ENCODE results near the gene DCTN2. TPM values are rescaled to one million over a fixed set of nuclear protein-coding genes. Genes with fewer than 3 reads are reported as not detected.

The DCTN2 gene
- total RNA-seq, 1 donor from 2014 or later = 83.5 TPM

GRCh38 chr12:57552835-57553313 is 5.9 kb upstream of the DCTN2 start:
- no peaks in the 10 kb centered on the region for H3K36me3 Mint-ChIP-seq (ENCODE audit: low read depth)
- no peak overlapping the region for H3K4me3 Mint-ChIP-seq
- H3K9me3 Mint-ChIP-seq = no peaks in the 10 kb centered on the region
- intact Hi-C loops (cut with micrococcal nuclease) = loop anchor here (5.0 kb wide), 1 partner anchor 59 kb away; the partner anchor contains the start of gene ARHGEF25
- peaks cover 11% of the 10 kb centered on the region for H3K27me3 Mint-ChIP-seq (ENCODE audit: insufficient read depth)
- no peak for DNase-seq (ENCODE audit: low spot score)
- H3K27ac Mint-ChIP-seq = no peak overlapping the region
- peaks cover 13% of the 10 kb centered on the region for H3K4me1 Mint-ChIP-seq (ENCODE audit: low read depth)

GRCh38 chr12:57552306-57552651 is 5.3 kb upstream of the DCTN2 start:
- no peak overlapping the region for H3K27ac Mint-ChIP-seq
- intact Hi-C loops (cut with micrococcal nuclease) = loop anchor here (5.0 kb wide), 1 partner anchor 60 kb away; the partner anchor contains the start of gene ARHGEF25
- no peak for DNase-seq (ENCODE audit: low spot score)
- peaks cover 12% of the 10 kb centered on the region for H3K27me3 Mint-ChIP-seq (ENCODE audit: insufficient read depth)
- no peaks in the 10 kb centered on the region for H3K36me3 Mint-ChIP-seq (ENCODE audit: low read depth)
- no peak overlapping the region for H3K4me3 Mint-ChIP-seq
- H3K9me3 Mint-ChIP-seq = no peaks in the 10 kb centered on the region
- peaks cover 19% of the 10 kb centered on the region for H3K4me1 Mint-ChIP-seq (ENCODE audit: low read depth)

DNA sequence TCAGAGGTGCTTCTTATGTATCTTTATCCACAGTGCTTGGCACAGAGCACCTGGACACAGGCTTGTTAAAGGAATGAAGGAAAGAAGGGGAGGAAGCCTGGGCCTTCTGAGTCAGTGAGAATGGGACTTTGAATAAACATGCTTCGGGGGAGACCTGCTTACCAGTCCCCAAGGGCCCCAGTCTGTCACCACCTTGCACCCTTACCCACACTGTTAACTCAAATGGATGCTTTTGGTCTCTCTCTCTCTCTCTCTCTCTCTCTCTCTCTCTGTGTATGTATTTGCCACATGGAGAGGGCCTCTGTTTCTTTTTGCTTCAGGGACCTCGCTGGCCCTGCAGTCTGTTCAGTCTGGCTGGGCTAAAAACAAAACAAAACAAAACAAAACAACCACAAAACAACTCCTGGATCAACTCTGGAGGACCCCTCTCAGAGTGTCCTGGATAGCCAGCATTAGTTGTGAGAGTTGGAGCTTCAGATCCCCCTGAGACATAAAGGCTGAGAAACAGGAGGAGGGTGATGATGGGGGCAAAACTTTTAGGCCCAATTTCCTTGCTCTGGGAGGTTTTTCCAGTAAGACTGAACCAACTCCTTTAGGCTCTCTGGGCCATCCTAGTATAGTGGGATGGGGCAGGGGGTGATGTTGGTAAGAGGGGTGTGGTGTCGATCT is 4.8 kb upstream of the DCTN2 start:
- H3K27me3 Mint-ChIP-seq (ENCODE audit: insufficient read depth) = peaks cover 15% of the 10 kb centered on the region
- intact Hi-C loops (cut with micrococcal nuclease) = loop anchor here (5.0 kb wide), 1 partner anchor 61 kb away; the partner anchor contains the start of gene ARHGEF25

DNA sequence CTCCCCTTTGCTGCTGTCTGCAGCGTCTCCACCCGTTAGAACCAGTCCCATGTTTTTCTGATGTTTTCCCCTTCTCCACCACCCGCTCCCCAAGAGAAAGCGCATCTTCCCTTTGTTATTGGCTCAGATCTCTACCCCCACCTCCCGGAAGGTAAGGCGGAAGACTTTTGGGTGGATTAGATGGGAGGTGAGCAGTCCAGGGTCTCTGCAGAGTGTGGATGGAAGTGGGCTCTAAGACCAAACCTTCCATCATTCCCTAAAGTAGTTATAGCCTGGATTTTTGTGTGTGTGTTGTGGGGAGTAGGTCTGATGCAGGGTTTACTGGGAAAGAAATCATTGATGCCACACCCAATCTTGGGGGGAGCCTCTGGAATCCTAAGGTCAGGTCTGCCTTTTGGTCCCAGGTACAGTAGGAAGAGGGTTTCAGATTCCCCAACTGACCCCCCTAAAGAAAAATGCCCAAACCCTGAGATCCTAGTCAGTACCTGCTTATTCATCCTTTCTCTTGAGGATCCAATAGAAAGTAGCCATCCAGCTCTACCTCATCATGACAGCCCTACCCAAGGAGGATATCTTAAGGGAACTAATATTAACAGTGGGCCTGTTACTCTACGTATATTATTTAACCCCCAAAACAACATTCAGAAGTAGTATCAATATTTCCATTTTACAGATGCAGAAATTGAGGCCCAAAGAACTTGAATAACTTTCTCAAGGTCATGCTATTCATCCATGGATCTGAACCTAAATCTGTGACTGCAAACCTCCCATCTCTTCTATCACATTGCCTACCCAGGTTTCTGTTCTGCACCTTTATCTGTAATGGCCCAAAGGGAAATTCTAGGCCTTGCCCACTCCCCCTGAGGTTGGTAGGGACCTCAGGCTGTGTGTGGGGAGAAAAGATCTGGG is 3.9 kb upstream of the DCTN2 start:
- peak overlapping the region; percentile 72 for H3K4me3 Mint-ChIP-seq
- DNase-seq (ENCODE audit: low spot score) = no peak
- no peaks in the 10 kb centered on the region for H3K9me3 Mint-ChIP-seq
- peak overlapping the region; percentile 11 for H3K27ac Mint-ChIP-seq
- H3K27me3 Mint-ChIP-seq (ENCODE audit: insufficient read depth) = peaks cover 15% of the 10 kb centered on the region
- intact Hi-C loops (cut with micrococcal nuclease) = loop anchor here (1.0 to 5.0 kb wide), 2 partner anchors 7 to 61 kb away; partner anchors contain the start of gene ARHGEF25
- H3K36me3 Mint-ChIP-seq (ENCODE audit: low read depth) = peaks cover 2% of the 10 kb centered on the region
- peaks cover 28% of the 10 kb centered on the region for H3K4me1 Mint-ChIP-seq (ENCODE audit: low read depth)

More for the DNA sequence above, 4.8 kb upstream of the DCTN2 start:
- DNase-seq (ENCODE audit: low spot score) = no peak
- peak overlapping the region; percentile 72 for H3K4me3 Mint-ChIP-seq
- no peaks in the 10 kb centered on the region for H3K9me3 Mint-ChIP-seq
- no peaks in the 10 kb centered on the region for H3K36me3 Mint-ChIP-seq (ENCODE audit: low read depth)
- H3K27ac Mint-ChIP-seq = no peak overlapping the region
- H3K4me1 Mint-ChIP-seq (ENCODE audit: low read depth) = peaks cover 23% of the 10 kb centered on the region

DNA sequence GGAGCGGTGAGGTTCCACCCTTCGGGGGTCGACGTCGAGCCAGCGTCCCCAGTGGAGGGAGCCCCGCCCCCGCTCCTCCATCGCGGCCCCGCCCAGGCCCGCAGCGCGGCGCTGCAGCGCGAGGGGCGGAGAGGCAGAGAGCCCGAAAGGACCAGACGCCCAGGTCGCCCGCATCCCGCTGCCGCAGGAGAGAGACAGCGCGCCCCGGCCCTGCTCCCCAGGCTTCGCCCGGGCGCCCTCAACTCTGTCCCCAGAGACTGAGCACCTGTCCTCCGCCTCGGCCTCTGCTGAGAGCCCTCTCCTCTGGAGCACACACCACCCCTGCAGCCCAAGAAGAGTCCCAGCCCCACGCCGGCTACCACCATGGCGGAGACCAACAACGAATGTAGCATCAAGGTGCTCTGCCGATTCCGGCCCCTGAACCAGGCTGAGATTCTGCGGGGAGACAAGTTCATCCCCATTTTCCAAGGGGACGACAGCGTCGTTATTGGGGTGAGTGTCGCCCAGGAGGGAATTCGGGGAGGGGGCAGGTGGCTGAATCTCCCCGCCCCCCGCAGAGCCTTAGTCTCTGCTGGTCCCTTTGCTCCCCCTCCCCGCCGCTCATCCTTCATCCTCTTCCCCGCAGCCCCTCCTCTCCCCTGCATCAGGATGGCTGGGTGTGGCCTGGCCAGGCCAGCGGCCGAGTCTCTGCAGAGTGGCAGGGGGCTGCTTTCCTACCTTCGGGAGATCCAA is 3.1 kb upstream of the DCTN2 start, which contains the start of gene KIF5A:
KIF5A (plus strand) TSS at position 136 of the 732 bp plus-strand sequence; CDS start at position 364, 228 bp downstream.
- peak; percentile 60 for DNase-seq (ENCODE audit: low spot score)
- peaks cover 35% of the 10 kb centered on the region for H3K4me1 Mint-ChIP-seq (ENCODE audit: low read depth)
- H3K9me3 Mint-ChIP-seq = no peaks in the 10 kb centered on the region
- intact Hi-C loops (cut with micrococcal nuclease) = loop anchor here (1.0 to 5.0 kb wide), 3 partner anchors 8 to 1398 kb away; partner anchors contain the start of genes ARHGEF25 and MYL6B
- H3K27me3 Mint-ChIP-seq (ENCODE audit: insufficient read depth) = peaks cover 15% of the 10 kb centered on the region
- peak within 1 kb of the TSS; percentile 75 for H3K4me3 Mint-ChIP-seq
- H3K36me3 Mint-ChIP-seq (ENCODE audit: low read depth) = peaks cover 2% of the 10 kb centered on the region
- peak within 1 kb of the TSS; percentile 11 for H3K27ac Mint-ChIP-seq

GRCh38 chr12:57549203-57549908 is 2.4 kb upstream of the DCTN2 start:
- DNase-seq (ENCODE audit: low spot score) = no peak
- H3K4me1 Mint-ChIP-seq (ENCODE audit: low read depth) = peaks cover 40% of the 10 kb centered on the region
- H3K4me3 Mint-ChIP-seq = peak overlapping the region; percentile 72
- H3K36me3 Mint-ChIP-seq (ENCODE audit: low read depth) = peaks cover 4% of the 10 kb centered on the region
- no peaks in the 10 kb centered on the region for H3K9me3 Mint-ChIP-seq
- H3K27me3 Mint-ChIP-seq (ENCODE audit: insufficient read depth) = peaks cover 15% of the 10 kb centered on the region
- H3K27ac Mint-ChIP-seq = no peak overlapping the region
- intact Hi-C loops (cut with micrococcal nuclease) = loop anchor here (5.0 kb wide), 1 partner anchor 1397 kb away; the partner anchor contains the start of gene MYL6B

DNA sequence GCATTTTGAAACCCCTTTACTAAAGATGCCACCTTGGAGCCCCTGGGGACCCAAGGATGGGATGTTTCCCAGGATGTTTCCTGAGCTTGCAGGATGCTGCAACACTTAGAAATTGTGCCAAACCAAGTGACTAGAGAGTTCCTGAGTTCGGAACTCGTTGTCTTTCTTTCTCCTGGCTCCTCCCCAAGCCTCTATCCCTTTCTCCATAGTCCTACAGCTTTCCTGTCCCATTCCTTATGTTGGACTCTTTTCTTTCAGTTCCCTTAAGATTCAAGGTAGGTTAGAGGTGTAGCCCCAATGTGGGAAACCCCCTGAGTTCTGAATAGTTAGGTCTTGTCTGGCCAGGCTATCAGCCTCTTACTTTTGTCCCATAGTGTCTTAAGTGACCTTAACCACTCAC is 1.5 kb upstream of the DCTN2 start:
- no peaks in the 10 kb centered on the region for H3K9me3 Mint-ChIP-seq
- peaks cover 15% of the 10 kb centered on the region for H3K27me3 Mint-ChIP-seq (ENCODE audit: insufficient read depth)
- intact Hi-C loops (cut with micrococcal nuclease) = loop anchor here (5.0 kb wide), 1 partner anchor 1396 kb away; the partner anchor contains the start of gene MYL6B
- peaks cover 4% of the 10 kb centered on the region for H3K36me3 Mint-ChIP-seq (ENCODE audit: low read depth)
- no peak overlapping the region for H3K27ac Mint-ChIP-seq
- DNase-seq (ENCODE audit: low spot score) = no peak
- peak overlapping the region; percentile 19 for H3K4me3 Mint-ChIP-seq
- H3K4me1 Mint-ChIP-seq (ENCODE audit: low read depth) = peaks cover 47% of the 10 kb centered on the region

GRCh38 chr12:57548013-57548315 is 972 bp upstream of the DCTN2 start:
- Mint-ChIP-seq H3K9me3 (no peaks in the 10 kb centered on the region), H3K4me3 (no peak overlapping the region), H3K27me3 (ENCODE audit: insufficient read depth) (peaks cover 15% of the 10 kb centered on the region), H3K36me3 (ENCODE audit: low read depth) (peaks cover 4% of the 10 kb centered on the region), H3K4me1 (ENCODE audit: low read depth) (peaks cover 49% of the 10 kb centered on the region), H3K27ac (no peak overlapping the region)
- DNase-seq (ENCODE audit: low spot score) = no peak
- intact Hi-C loops (cut with micrococcal nuclease) = loop anchor here (5.0 kb wide), 1 partner anchor 1396 kb away; the partner anchor contains the start of gene MYL6B

- intact Hi-C loops (cut with micrococcal nuclease) = loop anchor here (1.0 to 5.0 kb wide), 7 partner anchors 25 to 1395 kb away; partner anchors contain the start of genes GLI1, MBD6, MYL6B and OS9
- Mint-ChIP-seq H3K9me3 (no peaks in the 10 kb centered on the region), H3K4me3 (peak overlapping the region; percentile 100), H3K4me1 (ENCODE audit: low read depth) (peaks cover 49% of the 10 kb centered on the region), H3K27me3 (ENCODE audit: insufficient read depth) (peaks cover 15% of the 10 kb centered on the region), H3K36me3 (ENCODE audit: low read depth) (peaks cover 4% of the 10 kb centered on the region), H3K27ac (peak overlapping the region; percentile 97)
- no peak for DNase-seq (ENCODE audit: low spot score)
Observed at GRCh38 chr12:57547288-57548012, 458 bp upstream of the DCTN2 start.

DNA sequence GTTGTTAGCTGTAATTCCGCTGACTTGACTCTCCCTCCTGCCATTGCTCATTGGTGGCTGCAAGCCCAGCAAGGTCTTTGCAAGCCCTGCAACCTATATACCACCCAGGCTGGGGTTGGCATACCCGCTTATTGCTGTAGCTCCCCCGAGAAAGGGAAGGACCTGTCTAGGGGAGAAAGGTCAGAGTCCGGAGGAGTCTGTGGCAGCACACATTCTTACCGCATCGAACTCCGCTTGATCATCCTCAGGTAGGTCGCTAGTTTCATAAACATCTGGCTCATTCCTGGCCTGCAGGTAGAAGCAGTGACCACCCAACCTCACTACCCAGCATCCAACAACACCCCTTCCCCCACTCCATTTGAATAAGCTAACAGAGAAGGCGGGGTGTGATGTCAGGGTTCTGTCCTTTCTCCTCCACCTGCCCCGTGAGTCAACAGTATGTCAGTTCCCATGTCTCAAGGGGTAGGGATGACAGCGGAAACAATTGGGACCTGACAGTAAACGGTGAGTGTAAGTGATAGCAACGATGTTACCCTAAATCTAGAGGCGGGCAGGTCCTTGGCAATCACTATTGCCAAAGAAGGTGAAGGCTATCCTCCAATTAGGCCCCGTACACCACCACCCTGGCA is 1.1 kb downstream of the DCTN2 start:
- Mint-ChIP-seq H3K36me3 (ENCODE audit: low read depth) (peaks cover 9% of the 10 kb centered on the region), H3K4me1 (ENCODE audit: low read depth) (peaks cover 49% of the 10 kb centered on the region), H3K9me3 (no peaks in the 10 kb centered on the region), H3K4me3 (peak overlapping the region; percentile 100), H3K27me3 (ENCODE audit: insufficient read depth) (peaks cover 13% of the 10 kb centered on the region), H3K27ac (peak overlapping the region; percentile 97)
- DNase-seq (ENCODE audit: low spot score) = no peak
- intact Hi-C loops (cut with micrococcal nuclease) = loop anchor here (2.0 to 5.0 kb wide), 2 partner anchors 199 to 1394 kb away; partner anchors contain the start of genes MYL6B and TSPAN31

- no peak for DNase-seq (ENCODE audit: low spot score)
- H3K27ac Mint-ChIP-seq = no peak overlapping the region
Observed at GRCh38 chr12:57543581-57543980, 3.4 kb downstream of the DCTN2 start.

More at GRCh38 chr12:57543581-57543980, 3.4 kb downstream of the DCTN2 start:
- H3K36me3 Mint-ChIP-seq (ENCODE audit: low read depth) = peaks cover 17% of the 10 kb centered on the region
- peaks cover 36% of the 10 kb centered on the region for H3K4me1 Mint-ChIP-seq (ENCODE audit: low read depth)
- no peak overlapping the region for H3K4me3 Mint-ChIP-seq
- peaks cover 6% of the 10 kb centered on the region for H3K27me3 Mint-ChIP-seq (ENCODE audit: insufficient read depth)
- H3K9me3 Mint-ChIP-seq = no peaks in the 10 kb centered on the region
- intact Hi-C loops (cut with micrococcal nuclease) = no loop called here
